SK-N-DZ (cell line): Measurements from ENCODE around the gene ZNF853. TPM values are rescaled to one million over a fixed set of nuclear protein-coding genes. Genes with fewer than 3 reads are reported as not detected.
"Not testable (repeated sequence)": the region's sequence is repeated elsewhere in the genome, so short reads cannot be mapped to it uniquely, and the experiment has no call there.

Experiments
- DNase-seq: peaks from one replicate; pipeline ENCODE4 v3.0.0-alpha.2; 2015; ENCODE audit warnings: low spot score
- polyA plus RNA-seq, 2 experiments: library from polyadenylated mRNA; depleted of rRNA; stranded (reverse); fragments of >200 nt; gene quantifications; 2 replicates each; pipeline ENCODE4 v1.2.3, GENCODE V29; 2014

Gene ZNF853
- polyA plus RNA-seq (2014; cell fraction: cytosol; rRNA removed): 7.3 and 7.5 TPM in 2 replicates
- polyA plus RNA-seq (2014; cell fraction: nucleus; rRNA removed): 7.7 and 10.7 TPM in 2 replicates

DNA sequence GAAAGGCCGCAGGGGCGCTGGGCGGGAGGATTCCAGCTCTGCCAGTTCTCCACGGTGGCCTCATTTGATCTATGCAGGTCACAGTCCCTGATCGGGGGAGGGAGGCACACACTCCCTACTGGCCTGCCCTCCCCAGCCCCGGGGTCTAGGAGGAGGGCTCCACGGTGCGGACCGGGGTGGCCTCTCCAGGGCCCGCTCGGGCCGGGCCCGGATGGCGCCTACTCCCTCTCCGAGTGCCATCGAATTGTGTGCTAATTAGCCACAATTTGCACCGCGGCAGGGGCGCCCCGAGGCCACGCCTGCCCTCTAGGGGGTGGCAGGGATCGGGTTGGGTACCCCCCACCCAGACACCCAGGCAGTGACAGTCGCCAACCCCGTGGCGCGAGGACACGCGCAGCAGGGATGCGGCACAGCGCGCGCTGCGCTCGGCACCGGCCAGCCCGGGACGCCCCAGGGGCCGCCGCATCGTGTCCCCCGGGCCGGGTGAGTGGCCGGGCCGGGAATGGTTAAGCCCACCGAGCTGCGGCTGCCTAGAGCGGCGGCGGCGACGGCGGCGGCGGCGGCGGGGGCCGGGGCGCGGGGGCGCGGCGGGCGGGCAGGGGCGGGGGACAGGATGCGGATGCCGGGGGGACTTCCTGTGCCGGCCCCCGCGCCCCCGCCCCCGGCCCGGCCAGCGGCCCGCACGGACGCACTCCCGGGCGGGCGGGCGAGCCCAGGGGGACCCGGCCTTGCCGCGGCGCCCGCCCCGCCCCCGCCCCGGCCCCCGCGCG, at the start of gene ZNF853:
Gene ZNF853, plus strand, starts transcription at position 658 of the 770 bp plus-strand sequence. CDS start 565 bp downstream, outside the sequence.
- no peak for DNase-seq

DNA sequence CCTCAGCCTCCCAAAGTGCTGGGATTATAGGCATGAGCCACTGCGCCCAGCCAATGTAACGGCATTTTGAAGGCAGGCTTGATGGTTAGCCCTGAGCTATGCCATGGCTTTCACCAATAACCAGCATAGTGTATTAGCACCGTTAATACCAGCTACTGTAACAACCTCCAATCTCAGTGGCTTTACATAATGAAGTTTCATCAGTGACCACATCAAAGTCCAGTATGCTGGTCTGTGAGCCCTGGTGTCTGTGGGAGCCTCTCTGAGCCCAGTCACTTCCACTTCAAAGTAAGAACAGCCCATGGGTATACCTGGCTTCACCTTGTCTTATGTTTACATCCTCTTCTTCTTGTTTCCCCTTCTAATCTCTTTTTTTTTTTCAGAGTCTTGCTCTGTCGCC, 49.8 kb upstream of the ZNF853 start:
- DNase-seq: no peak

DNA sequence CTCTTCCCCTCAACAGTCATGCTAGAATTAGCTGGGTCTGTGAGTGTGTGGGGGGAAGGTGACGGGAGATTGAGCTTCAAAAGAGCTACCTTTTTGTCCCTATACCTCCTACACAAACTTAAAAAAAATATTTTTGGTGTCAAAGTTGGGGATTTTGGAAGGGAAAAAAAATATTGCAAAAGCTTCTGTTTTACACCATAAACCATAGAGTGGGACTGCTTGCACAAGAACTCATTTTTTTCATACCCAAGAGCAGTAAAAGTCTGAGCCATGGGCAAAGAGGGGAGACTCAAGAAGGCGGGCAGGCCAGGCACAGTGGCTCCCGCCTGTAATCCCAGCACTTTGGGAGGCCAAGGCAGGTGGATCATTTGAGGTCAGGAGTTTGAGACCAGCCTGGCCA, 47.5 kb upstream of the ZNF853 start:
- no peak for DNase-seq

GRCh38 chr7:6571160-6571779, 44.1 kb upstream of the ZNF853 start:
- DNase-seq: no peak

- DNase-seq: no peak
Measured at GRCh38 chr7:6575281-6576023, 40.0 kb upstream of the ZNF853 start.

DNA sequence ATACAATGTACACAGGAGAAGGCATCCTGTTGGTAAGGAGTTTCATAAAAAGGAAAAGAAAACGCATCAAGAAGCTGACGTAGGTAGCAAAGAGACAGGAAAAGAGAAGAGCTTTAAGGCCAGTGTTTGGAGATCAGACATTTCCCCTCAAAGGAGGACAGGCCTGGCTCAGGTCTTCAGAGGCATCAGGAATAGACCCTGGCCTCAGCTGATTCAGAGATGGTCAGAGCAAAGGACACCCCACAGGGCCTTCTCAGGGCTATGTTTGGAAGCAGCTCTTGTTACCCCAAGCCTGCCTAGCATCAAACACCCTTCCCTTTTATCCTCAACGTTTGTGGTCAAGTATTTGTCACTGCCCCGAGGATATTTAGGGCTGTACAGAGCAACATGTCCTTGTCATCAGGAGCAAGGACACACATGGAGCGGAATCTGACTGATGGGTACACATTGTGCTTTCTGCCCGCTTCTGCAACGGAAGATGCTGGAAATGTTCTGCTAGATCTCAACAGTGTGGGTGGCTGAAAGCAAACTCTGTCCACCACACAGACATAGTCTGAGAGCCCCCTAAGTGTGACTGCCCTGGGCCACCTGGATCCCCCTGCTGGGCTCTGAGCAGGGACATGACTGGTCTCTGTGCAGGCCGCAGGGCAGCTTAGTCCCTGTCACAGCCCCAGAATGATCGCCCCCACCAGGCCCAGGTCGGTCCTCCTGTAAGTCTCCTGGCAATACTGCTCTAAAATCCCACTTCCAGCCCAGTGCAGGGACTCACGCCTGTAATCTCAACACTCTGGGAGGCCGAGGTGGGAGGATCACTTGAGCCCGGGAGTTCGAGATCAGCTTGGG, 39.2 kb upstream of the ZNF853 start:
- peak; percentile 33 for DNase-seq

DNA sequence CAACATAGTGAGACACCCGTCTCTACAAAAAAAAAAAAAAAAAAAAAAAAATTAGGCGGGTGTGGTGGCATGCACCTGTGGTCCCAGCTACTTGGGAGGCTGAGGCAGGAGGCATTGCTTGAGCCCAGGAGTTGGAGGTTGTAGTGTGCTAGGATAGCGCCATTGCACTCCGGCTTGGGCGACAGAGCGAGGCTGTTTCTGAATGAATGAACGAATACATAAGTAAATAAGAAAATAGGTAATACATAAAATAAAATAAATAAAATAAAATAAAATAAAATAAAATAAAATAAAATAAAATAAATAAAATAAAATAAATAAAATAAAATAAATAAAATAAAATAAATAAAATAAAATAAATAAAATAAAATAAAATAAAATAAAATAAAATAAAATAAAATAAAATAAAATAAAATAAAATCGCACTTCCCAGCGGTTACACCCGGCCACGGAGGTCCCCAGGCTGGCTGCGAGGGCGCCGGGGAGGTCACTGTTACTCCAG, 38.5 kb upstream of the ZNF853 start:
- not testable (repeated sequence) for DNase-seq

DNA sequence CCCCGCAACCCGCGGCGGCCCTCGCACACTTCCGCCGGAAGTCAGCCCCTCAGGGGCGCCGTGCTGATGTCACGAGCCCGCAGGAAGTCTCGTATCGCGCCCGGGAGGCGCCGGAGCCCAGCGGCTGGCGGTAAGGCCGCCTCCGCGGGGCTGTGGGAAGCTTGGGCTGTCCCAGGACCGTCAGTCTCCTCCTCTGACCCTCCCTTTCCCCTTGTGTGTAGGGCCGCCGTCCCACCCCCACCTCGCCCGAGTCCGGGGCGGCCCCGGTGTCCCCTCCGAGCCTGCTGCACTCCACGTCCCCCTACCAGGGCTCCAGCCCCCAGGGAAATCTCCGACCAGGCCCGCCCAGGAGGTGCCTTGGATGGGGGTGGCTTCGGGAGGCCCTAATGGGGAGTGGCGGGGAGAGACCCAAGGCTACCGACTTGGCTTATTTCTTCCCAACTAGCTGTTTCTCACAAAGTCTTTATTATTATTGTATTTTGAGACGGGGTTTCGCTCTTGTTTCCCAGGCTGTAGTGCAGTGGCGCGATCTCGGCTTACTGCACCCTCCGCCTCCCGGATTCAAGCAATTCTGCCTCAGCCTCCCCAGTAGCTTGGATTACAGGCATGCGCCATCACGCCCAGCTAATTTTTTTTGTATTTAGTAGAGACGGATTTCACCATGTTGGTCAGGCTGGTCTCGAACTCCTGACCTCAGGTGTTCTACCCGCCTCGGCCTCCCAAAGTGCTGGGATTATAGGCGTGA, 37.9 kb upstream of the ZNF853 start, which contains the start of gene ZDHHC4:
Gene ZDHHC4, plus strand, starts transcription at position 86 of the 745 bp plus-strand sequence. CDS start 3,108 bp downstream, outside the sequence.
- DNase-seq: peak; percentile 91

DNA sequence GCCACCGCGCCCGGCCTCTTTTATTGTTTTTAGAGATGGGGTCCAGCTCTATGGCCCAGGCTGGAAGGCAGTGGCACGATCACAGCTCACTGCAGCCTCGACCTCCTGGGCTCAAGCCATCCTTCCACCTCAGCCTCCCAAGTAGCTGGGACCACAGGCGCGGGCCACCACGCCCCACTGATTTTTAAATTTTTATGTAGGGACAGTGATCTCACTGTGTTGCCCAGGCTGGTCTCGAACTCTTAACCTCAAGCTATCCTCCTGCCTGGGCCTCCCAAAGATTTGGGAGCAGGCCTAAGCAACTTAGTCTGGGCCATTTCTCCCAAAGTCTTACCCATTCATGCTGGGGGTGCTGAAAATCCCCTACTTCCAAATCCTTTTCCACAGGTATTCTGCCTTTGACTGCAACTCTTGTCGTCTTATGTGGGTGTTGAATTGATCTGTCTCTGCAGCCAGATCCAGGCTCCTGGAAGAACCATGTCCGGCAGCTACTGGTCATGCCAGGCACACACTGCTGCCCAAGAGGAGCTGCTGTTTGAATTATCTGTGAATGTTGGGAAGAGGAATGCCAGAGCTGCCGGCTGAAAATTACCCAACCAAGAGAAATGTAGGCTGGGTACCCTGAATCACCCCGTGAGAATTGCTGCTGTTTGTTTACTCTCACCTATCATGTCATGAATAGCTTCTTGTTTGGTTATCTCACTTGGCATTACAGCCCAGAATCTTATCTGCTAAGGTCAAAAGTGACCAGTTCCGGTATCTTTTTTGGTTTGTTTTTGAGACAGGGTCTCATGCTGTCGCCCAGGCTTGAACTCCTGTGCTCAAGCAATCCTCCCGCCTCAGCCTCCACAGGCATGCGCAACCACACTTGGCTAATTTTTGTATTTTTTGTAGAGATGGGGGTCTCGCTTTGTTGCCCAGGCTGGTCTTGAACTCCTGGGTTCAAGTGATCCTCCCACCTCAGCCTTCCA, 37.0 kb upstream of the ZNF853 start:
- DNase-seq: no peak

- DNase-seq: no peak
Measured at GRCh38 chr7:6579446-6579845, 36.0 kb upstream of the ZNF853 start.

DNA sequence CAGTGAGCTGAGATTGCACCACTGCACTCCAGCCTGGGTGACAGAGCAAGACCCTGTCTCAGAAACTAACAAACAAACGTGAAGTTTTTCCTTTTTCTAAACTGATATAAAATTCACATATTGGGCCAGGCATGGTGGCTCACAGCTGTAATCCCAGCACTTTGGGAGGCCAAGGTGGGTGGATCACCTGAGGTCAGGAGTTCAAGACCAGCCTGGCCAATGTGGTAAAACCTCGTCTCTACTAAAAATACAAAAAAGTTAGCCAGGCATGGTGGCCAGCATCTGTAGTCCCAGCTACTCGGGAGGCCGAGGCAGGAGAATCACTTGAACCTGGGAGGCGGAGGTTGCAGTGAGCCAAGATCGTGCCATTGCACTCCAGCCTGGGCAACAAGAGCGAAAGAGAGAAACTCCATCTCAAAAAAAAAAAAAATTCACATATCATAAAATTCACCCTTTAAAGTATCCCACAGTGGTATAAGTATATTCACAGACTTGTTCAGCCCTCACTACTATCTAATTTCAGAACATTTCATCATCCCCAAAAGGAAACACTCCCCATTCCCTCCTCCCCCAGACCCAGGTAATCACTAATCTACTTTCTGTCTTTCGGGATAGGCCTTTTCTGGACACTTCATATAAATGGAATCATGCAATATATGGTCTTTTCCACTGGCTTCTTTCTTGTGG, 29.5 kb upstream of the ZNF853 start:
- not testable (repeated sequence) for DNase-seq

DNA sequence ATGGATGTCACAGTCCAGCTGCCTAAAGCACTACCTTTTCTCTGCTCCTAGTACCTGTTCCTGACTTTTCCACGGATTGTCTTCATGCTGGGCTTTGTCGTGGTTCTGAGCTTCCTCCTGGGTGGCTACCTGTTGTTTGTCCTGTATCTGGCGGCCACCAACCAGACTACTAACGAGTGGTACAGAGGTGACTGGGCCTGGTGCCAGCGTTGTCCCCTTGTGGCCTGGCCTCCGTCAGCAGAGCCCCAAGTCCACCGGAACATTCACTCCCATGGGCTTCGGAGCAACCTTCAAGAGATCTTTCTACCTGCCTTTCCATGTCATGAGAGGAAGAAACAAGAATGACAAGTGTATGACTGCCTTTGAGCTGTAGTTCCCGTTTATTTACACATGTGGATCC, 26.8 kb upstream of the ZNF853 start:
- DNase-seq: no peak

DNA sequence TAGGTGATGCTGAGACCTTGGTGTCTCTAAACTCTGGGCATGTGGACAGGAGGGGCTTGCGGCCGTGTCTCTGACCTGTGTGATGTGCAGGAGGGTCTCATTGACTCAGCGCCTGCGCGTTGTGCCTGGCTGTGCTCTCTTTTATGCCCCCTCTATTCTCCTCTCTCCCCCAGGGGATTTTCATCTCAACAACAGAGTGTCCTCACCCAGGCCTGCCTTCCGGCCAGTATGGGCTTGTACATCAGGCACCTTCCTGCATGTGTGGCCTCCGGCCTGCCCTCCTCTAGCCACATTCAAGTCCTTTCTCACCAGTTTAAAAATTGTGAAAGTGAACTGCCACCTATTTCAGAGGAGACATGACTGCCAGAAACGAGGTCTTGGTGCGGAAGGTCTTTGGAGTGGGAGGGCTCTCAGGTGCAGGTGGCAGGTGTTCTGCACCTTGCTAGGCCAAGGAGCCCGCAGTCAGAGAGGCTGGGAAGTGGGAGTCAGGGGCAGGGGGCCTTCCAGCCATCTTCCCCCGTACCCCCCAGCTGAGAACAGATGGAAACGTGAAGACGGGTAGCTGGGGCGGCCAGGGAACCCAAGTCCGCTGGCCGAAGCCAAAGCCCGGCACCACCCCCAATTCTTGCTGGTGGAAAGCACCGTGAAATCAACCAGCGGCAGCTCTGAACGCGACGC, 26.1 kb upstream of the ZNF853 start:
- DNase-seq: no peak

- peak; percentile 69 for DNase-seq
Measured at GRCh38 chr7:6589829-6590644, 25.4 kb upstream of the ZNF853 start, which contains the start of gene INTS15. Gene INTS15, plus strand, starts transcription at chr7:6590021. Its CDS starts 263 bp downstream, at chr7:6590284.

GRCh38 chr7:6590645-6591110, 24.7 kb upstream of the ZNF853 start:
- DNase-seq: peak; percentile 54

- no peak for DNase-seq
Measured at GRCh38 chr7:6600093-6600492, 15.3 kb upstream of the ZNF853 start.

- DNase-seq: no peak
Measured at GRCh38 chr7:6604458-6604857, 11.0 kb upstream of the ZNF853 start.
